Stimulated activated naive CD8-positive, alpha-beta T cell treated with anti-CD3 and anti-CD28 coated beads, Interleukin-15, Interleukin-2, amounts not matched to agents 100 U/mL and 50 U/mL, for 24 hours (primary cell): ENCODE results near the gene SIRPB1.
"Not testable (repeated sequence)": the region's sequence is repeated elsewhere in the genome, so short reads cannot be mapped to it uniquely, and the experiment has no call there.

Experiments used
- ATAC-seq: fragments of 150-1000 bp; cut with Tn5 transposase; one replicate; pipeline ENCODE4 v1.10.0; 2021
- DNase-seq: peaks from one replicate; pipeline ENCODE4 v3.0.0; 2021

The SIRPB1 gene

DNA sequence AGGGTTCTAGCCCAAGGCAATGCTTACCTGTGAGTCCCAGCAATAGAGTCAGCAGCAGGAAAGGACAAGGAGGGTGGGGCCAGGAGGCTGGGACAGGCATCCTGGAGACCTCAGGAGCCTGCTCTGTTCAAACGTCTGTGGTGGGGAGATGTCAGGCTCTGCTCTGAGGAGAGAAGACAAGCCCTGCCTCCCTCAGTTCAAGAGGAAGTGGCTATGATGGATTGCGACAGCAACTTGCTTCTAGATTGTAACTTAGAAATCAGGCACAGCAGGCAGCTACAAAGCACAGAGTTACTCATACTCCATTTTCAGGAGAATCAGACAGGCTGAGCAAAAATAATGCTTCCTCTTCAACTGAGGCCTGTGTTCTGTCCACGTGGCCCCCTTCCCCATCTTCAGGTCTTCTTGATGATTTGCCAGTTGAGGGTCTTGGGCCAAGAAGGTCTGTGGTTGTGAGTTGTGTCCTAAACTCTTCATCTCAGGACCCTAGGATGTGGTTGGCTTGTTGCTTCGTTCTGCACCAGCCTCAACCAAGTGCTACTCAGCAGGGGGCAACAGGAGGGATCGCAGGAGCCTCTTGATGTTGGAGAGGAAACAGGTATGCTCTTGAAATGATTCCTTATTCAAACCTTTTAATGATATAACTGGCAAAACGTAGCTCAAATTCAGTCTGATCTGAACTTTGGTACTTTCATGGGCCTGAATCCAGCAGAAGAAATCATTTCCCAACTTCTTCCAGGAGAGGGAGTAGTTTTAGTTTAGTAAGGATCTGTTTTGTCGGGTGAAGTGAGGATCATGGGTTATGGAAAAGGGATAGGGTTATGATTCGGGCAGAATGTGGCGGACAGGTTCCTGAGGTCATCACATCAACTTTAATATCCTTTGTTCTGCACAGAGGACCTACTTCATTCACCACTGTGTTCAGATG lies 31.0 kb downstream of the SIRPB1 start:
- no peak for ATAC-seq
- DNase-seq, result no peak

DNA sequence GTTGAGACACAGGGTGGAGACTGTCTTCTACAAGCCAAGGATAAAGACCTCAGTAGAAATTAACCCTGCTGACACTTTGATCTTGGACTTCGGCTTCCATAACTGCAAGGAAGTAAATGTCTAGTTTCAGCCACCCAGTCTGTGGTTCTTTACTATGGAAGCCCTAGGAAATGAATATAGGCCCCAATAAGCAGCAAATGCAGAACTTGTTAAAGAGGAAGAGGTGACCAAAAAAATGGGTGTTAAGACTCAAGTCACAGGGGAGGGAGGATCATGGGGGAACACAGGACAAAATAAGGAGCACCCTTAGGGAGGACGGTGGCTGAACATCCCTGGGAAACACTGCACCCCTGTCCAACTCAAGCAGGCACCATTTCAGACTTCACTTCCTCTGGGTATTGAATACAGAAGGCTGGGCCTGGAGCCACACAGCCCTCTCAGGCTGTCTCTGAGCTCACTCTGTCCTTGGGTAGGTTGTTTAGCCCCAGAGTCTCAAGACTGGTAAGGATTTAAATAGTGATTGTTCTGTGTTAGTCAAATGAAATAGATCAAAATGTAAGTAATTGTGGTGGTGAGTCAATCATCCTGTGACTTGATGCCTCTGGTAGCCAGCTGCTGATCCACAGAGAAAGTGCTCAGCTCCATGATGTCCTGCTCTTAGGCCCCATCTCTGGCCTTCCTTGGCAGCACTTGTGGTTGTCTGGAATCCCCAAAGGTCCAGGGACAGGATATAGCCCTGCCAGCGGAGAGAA lies 31.9 kb downstream of the SIRPB1 start:
- no peak for ATAC-seq
- DNase-seq, result no peak

DNA sequence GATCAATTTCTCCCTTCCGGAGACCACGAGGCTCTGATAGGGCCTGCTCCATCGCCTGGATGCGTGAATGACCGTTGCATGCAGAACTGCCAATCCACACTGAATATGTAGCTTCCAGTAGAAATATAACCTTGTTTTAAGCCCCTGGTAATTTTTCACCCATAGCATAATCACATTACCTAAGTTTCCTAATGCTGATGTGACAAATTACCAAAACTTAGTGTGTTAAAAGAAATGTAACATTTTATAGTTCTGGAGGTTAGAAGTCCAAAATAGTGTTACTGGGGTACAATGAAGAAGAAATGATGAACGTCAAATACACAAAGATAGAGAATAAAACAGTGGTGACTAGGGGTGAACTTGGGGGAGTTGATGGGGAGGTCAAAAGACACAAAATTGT lies 40.3 kb downstream of the SIRPB1 start:
- no peak for DNase-seq
- ATAC-seq, result no peak

DNA sequence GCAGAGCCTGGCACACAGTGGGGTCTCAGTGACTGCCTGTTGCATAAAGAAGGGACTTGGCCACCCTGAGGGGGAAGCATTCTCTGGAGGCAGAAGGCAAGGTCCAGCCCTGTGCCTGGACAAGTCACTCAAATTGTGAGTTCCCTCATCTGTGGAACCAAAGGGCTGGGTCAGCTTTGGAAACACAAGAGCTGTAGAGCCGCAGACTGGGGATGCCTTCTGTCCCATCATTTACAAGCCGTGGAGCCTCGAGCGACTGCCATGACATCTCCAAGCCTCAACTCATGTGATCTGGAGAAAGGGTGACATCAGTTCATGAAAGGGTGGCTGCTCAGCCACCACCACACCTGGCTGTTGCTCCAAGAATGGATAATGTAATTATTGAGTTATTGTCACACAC lies 41.9 kb downstream of the SIRPB1 start:
- ATAC-seq, result no peak
- no peak for DNase-seq

DNA sequence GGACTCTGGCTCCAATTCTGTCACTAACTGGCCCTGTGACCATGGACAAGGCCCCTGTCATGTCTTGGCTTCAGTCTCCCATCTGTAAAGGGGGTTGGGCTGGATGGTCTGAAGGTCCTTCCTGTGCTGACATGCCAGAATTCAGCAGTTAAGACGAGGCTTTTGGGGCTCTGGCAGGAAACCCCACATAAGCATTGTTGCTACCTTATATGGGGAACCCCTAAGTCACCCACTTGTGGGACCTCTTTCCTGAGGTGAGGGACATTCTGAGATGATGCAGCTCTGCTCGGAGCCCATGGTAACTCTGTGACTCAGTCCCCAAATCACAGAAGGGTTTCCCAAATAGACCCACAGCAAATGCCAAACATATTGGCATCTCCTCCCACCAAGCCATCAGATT lies 42.5 kb downstream of the SIRPB1 start:
- DNase-seq, result not testable (repeated sequence)
- peak; percentile 76 for ATAC-seq

DNA sequence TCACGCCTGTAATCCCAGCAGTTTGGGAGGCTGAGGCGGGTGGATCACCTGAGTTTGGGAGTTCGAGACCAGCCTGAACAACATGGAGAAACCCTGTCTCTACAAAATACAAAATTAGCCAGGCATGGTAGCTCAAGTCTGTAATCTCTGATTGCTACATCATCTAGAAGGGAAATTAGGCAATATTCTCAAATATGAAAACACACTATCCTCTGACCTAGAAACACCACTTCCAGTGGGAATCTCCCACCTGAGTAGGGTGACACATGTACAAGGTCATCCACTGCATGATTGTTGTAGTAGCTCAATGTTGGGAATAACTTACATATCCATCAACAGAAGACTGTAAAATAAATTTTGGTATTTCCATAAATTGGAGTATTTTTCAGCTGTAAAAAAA lies 43.2 kb downstream of the SIRPB1 start:
- DNase-seq, result no peak
- ATAC-seq, result no peak

DNA sequence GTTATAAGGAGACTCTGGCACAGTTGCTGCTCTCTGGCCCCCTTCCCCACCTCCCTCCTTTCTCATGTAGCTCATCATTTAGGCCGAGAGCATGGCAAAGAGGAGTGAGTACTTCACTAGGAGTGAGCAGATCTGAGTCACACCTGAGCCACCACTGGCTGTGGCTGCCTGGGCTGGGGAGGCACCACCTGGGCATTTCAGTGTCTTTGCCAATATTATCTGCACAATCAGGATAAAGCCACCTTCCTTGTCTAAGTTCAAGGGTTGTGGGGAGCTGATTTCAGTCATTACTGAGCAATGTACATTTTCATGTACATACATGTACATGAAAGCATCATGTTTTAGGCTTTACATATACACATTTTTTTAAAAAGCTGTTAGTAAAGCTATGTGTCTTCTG lies 43.8 kb downstream of the SIRPB1 start:
- ATAC-seq, result peak; percentile 65
- not testable (repeated sequence) for DNase-seq

DNA sequence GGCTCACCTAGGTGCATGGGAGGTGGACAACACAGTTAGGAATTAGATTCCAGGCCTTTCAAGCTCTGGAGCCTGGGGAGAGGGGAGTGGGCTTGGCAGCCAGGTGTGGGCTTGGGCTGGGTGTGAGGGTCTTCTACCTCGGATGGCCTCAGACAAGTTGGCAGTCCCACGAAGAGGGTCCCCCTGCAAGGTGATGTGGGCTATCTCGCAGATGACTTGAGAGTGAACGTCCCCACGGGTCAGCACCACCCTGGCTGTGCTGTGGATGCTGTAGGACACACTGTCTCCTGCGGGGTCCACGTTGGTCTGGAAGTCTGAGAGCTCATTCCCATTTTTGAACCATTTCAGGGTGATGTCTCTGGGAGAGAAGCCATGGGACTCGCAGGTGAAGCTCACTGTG lies 48.2 kb downstream of the SIRPB1 start:
- DNase-seq, ATAC-seq: not testable (repeated sequence)
